ENCODE results near the gene CLC.

CLC gene

GRCh38 chr19:39737351-39737750 lies 478 bp downstream of the CLC start:
- no peak for TF ChIP-seq ARNTL (CRISPR knock-in tag; IDR thresholded peaks at IDR 0.05; ENCODE audit: borderline replicate concordance, low read depth)
- no peak for TF ChIP-seq ESRRG (CRISPR knock-in tag; IDR thresholded peaks at IDR 0.05)
- TF ChIP-seq ZC3H10 (CRISPR knock-in tag; IDR thresholded peaks at IDR 0.05), result no peak
- no peak for TF ChIP-seq BACH2 (CRISPR knock-in tag; IDR thresholded peaks at IDR 0.05; ENCODE audit: borderline replicate concordance)
- no peak for TF ChIP-seq ZNF70 (CRISPR knock-in tag; IDR thresholded peaks at IDR 0.05)
- no peak for TF ChIP-seq TCF4 (CRISPR knock-in tag; IDR thresholded peaks at IDR 0.05; ENCODE audit: borderline replicate concordance)
- no peak for TF ChIP-seq TSHZ2 (CRISPR knock-in tag; IDR thresholded peaks at IDR 0.05)
- no peak for TF ChIP-seq CSDC2 (CRISPR knock-in tag; IDR thresholded peaks at IDR 0.05)
- TF ChIP-seq GLIS3 (CRISPR knock-in tag; IDR thresholded peaks at IDR 0.05), result no peak
- TF ChIP-seq, protein P1, sequence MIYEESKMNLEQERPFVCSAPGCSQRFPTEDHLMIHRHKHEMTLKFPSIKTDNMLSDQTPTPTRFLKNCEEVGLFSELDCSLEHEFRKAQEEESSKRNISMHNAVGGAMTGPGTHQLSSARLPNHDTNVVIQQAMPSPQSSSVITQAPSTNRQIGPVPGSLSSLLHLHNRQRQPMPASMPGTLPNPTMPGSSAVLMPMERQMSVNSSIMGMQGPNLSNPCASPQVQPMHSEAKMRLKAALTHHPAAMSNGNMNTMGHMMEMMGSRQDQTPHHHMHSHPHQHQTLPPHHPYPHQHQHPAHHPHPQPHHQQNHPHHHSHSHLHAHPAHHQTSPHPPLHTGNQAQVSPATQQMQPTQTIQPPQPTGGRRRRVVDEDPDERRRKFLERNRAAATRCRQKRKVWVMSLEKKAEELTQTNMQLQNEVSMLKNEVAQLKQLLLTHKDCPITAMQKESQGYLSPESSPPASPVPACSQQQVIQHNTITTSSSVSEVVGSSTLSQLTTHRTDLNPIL (CRISPR knock-in tag; IDR thresholded peaks at IDR 0.05; ENCODE audit: low read depth), result no peak
- TF ChIP-seq RARB (CRISPR knock-in tag; IDR thresholded peaks at IDR 0.05), result no peak
- ATAC-seq, result no peak

DNA sequence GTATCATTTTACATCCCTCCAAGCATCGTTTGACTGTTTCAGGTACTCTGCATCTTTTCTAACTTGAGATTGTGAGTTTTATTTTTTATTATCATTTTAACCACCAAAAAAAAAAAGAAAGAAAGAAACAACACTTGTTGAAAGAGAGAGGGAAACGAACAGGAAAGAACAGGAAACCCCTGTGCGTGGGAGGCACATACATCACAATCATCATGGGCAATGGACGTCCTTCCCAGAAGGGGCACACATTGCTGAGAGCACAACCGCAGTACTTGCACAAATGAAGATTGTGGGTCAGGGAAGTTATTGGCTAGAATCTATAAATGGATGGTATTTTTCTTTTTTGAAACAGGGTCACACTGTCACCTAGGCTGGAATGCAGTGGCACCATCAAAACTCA lies 1.7 kb downstream of the CLC start:
- TF ChIP-seq TCF4 (CRISPR knock-in tag; IDR thresholded peaks at IDR 0.05; ENCODE audit: borderline replicate concordance) (no peak), ZFP30 (CRISPR knock-in tag; IDR thresholded peaks at IDR 0.05) (no peak), TOX (CRISPR knock-in tag; IDR thresholded peaks at IDR 0.05; ENCODE audit: borderline replicate concordance) (no peak), PPARA (CRISPR knock-in tag; IDR thresholded peaks at IDR 0.05; ENCODE audit: borderline replicate concordance) (no peak), SNAI2 (CRISPR knock-in tag; IDR thresholded peaks at IDR 0.05) (no peak), ISL1 (CRISPR knock-in tag; IDR thresholded peaks at IDR 0.05) (no peak)
- TF ChIP-seq, protein P1 (CRISPR knock-in tag; IDR thresholded peaks at IDR 0.05; ENCODE audit: low read depth), result no peak

GRCh38 chr19:39735688-39736087 lies 2.1 kb downstream of the CLC start:
- no peak for ATAC-seq
- TF ChIP-seq TOX (CRISPR knock-in tag; IDR thresholded peaks at IDR 0.05; ENCODE audit: borderline replicate concordance), result no peak
- TF ChIP-seq ZNF70 (CRISPR knock-in tag; IDR thresholded peaks at IDR 0.05), result no peak
- TF ChIP-seq, protein P1 (CRISPR knock-in tag; IDR thresholded peaks at IDR 0.05; ENCODE audit: low read depth), result no peak

More for the DNA sequence above, 1.7 kb downstream of the CLC start:
- no peak for ATAC-seq

DNA sequence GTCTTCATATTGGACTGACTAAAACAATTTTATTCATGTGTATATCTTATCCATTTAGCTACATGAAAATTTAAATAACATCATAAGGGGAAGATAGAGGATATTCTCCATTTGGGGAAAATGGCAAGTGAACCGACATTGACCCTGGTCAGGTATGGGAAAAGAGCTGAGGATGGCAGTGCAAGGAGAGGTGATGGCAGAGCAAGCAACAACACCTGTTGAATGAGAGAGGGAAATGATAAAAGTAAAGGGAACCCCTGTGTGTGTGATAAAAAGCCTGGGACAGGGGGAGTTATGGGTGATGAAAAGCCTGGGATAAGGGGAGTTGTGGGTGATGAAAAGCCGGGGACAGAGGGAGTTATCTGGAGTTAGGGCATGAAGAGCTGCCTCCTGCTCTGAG lies 4.0 kb downstream of the CLC start:
- ATAC-seq, result no peak

More for the DNA sequence above, 4.0 kb downstream of the CLC start:
- TF ChIP-seq ARNTL (CRISPR knock-in tag; IDR thresholded peaks at IDR 0.05; ENCODE audit: borderline replicate concordance, low read depth) (no peak), ZFP30 (CRISPR knock-in tag; IDR thresholded peaks at IDR 0.05) (no peak), CSDC2 (CRISPR knock-in tag; IDR thresholded peaks at IDR 0.05) (no peak), ESRRG (CRISPR knock-in tag; IDR thresholded peaks at IDR 0.05) (no peak), BACH2 (CRISPR knock-in tag; IDR thresholded peaks at IDR 0.05; ENCODE audit: borderline replicate concordance) (no peak), ZC3H10 (CRISPR knock-in tag; IDR thresholded peaks at IDR 0.05) (no peak)
- TF ChIP-seq, protein P2, sequence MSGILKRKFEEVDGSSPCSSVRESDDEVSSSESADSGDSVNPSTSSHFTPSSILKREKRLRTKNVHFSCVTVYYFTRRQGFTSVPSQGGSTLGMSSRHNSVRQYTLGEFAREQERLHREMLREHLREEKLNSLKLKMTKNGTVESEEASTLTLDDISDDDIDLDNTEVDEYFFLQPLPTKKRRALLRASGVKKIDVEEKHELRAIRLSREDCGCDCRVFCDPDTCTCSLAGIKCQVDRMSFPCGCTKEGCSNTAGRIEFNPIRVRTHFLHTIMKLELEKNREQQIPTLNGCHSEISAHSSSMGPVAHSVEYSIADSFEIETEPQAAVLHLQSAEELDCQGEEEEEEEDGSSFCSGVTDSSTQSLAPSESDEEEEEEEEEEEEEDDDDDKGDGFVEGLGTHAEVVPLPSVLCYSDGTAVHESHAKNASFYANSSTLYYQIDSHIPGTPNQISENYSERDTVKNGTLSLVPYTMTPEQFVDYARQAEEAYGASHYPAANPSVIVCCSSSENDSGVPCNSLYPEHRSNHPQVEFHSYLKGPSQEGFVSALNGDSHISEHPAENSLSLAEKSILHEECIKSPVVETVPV (CRISPR knock-in tag; IDR thresholded peaks at IDR 0.05), result no peak
- TF ChIP-seq, protein P3, sequence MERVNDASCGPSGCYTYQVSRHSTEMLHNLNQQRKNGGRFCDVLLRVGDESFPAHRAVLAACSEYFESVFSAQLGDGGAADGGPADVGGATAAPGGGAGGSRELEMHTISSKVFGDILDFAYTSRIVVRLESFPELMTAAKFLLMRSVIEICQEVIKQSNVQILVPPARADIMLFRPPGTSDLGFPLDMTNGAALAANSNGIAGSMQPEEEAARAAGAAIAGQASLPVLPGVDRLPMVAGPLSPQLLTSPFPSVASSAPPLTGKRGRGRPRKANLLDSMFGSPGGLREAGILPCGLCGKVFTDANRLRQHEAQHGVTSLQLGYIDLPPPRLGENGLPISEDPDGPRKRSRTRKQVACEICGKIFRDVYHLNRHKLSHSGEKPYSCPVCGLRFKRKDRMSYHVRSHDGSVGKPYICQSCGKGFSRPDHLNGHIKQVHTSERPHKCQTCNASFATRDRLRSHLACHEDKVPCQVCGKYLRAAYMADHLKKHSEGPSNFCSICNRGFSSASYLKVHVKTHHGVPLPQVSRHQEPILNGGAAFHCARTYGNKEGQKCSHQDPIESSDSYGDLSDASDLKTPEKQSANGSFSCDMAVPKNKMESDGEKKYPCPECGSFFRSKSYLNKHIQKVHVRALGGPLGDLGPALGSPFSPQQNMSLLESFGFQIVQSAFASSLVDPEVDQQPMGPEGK (CRISPR knock-in tag; IDR thresholded peaks at IDR 0.05; ENCODE audit: borderline replicate concordance), result no peak
